Esophagus squamous epithelium (tissue), 5 donors: ENCODE data around the gene MRPL24. TPM values are rescaled to one million over a fixed set of nuclear protein-coding genes. Genes with fewer than 3 reads are reported as not detected.
A peak's percentile ranks its signal among the peaks of the same experiment; 100 is the strongest.

ENCODE experiments used
- DNase-seq: peaks from one replicate; lab custom pipeline; 2025; lab: John Stamatoyannopoulos, UW
- H3K27ac ChIP-seq, 4 donors: fragments of 200-600 bp; sonication (generic); one replicate each; pipeline ENCODE4 v1.5.1; 2016 to 2019; ENCODE audit warnings: mild to moderate bottlenecking in 1 of 4
- H3K27me3 ChIP-seq, 4 donors: fragments of 200-600 bp; sonication (generic); 1 replicate in 3 of 4; 2 replicates in 1 of 4; pipeline versions ENCODE4 v1.5.1 to v1.6.0; 2017 to 2021; ENCODE audit warnings: antibody characterized with exemption in 1 of 4
- H3K36me3 ChIP-seq, 3 donors: fragments of 200-600 bp; sonication (generic); one replicate each; pipeline ENCODE4 v1.5.1; 2016 to 2019
- H3K4me1 ChIP-seq, 3 donors: fragments of 200-600 bp; sonication (generic); one replicate each; pipeline ENCODE4 v1.5.1; 2017 to 2019
- H3K4me3 ChIP-seq, 4 donors: fragments of 200-600 bp; sonication (generic); 1 replicate in 3 of 4; 2 replicates in 1 of 4; pipeline ENCODE4 v1.5.1; 2016 to 2019; ENCODE audit warnings: mild to moderate bottlenecking in 2 of 4, moderate library complexity in 1 of 4
- H3K9me3 ChIP-seq, 3 donors: fragments of 200-600 bp; sonication (generic); one replicate each; pipeline ENCODE4 v1.5.1; 2016 to 2019
- POLR2A ChIP-seq, 4 donors: fragments of 450-650 bp; IDR thresholded peaks; one replicate each; pipeline ENCODE4 v1.6.1; 2017; ENCODE audit warnings: antibody characterized with exemption in 4 of 4, mild to moderate bottlenecking in 4 of 4, moderate library complexity in 3 of 4
- WGBS, 2 donors: methylation state at CpG; one replicate each; pipeline ENCODE4 v1.1.5; 2018; 5-methylcytosine and 5-hydroxymethylcytosine counted together
- intact Hi-C: fragments of 100-400 bp; cut with DNase I; formaldehyde crosslinking; loops from one replicate; pipeline ENCODE4 v1.15.0; 2022
- total RNA-seq, 4 donors: library from RNA; depleted of rRNA; stranded (reverse); fragments of >200 nt; gene quantifications; one replicate each; pipeline ENCODE4 v1.1.0, GENCODE V29; 2016
- TF ChIP-seq, protein P1 (sequence below), 6 experiments: fragments of 450-650 bp in 4 of 6; fragments of 200-600 bp in 2 of 6; sonication (generic) in 2 of 6; IDR thresholded peaks; one replicate each; pipeline ENCODE4 v1.5.1; 2016 to 2019; ENCODE audit warnings: antibody characterized with exemption in 6 of 6, mild to moderate bottlenecking in 4 of 6, moderate library complexity in 4 of 6
- donor health status: DM: yes; HTN: yes; CAD: no.

MRPL24 gene
- total RNA-seq, 4 donors from 2014 or later, result 39.5 to 45.8 (median 42.3) TPM

DNA sequence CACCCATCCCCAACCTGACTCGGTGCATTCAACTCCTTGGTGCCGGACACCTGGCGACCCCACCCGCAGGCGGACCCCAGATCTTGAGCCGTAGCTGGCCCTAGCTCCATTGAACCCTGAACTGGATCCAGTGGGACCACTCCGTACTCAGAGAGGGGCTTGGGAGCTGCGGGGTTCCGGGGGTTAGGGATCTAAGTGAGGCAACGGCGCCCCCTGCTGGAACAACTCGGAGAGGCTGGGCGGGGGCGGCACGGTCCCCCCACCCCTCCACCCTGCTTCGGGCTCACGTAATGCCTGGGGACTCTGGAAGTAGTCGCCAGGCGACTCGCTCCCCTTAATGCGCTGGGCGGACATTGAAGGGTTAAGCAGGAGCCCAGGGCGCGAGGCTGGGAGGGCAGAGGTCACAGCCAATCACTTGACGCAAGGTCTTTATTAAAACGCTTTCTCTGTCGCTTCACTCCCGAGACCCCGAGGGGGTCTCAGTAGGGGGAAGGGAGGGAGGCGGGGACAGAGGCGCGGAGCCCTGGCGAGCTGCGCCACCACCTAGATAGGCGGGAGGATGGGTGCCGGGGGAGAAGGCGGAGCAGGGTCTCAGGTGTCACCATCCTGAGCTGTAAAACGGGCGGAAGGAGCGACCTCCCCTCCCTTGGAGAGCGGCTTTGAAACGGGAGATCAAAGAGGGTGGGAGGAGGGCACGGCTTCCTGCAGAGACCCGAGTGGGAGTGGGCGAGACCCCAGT lies 34.8 kb downstream of the MRPL24 start:
- H3K27ac ChIP-seq, result peak overlapping the region; percentile 53 to 84 (median 79)
- H3K27me3 ChIP-seq, result peaks cover 0 to 45% (median 0%) of the 10 kb centered on the region in 4 donors
- peaks cover 74 to 100% (median 76%) of the 10 kb centered on the region in 3 donors for H3K4me1 ChIP-seq
- intact Hi-C loops, result no loop called here
- TF ChIP-seq, protein P1, sequence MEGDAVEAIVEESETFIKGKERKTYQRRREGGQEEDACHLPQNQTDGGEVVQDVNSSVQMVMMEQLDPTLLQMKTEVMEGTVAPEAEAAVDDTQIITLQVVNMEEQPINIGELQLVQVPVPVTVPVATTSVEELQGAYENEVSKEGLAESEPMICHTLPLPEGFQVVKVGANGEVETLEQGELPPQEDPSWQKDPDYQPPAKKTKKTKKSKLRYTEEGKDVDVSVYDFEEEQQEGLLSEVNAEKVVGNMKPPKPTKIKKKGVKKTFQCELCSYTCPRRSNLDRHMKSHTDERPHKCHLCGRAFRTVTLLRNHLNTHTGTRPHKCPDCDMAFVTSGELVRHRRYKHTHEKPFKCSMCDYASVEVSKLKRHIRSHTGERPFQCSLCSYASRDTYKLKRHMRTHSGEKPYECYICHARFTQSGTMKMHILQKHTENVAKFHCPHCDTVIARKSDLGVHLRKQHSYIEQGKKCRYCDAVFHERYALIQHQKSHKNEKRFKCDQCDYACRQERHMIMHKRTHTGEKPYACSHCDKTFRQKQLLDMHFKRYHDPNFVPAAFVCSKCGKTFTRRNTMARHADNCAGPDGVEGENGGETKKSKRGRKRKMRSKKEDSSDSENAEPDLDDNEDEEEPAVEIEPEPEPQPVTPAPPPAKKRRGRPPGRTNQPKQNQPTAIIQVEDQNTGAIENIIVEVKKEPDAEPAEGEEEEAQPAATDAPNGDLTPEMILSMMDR (IDR thresholded peaks at IDR 0.05), result peak; percentile 69 to 91 (median 81)
- TF ChIP-seq POLR2A (IDR thresholded peaks at IDR 0.05), result no peak
- H3K4me3 ChIP-seq, result peak overlapping the region; percentile 37 to 67 (median 54)
- DNase-seq, result no peak
- no peaks in the 10 kb centered on the region for H3K9me3 ChIP-seq
- 0% methylated on average over 14 to 21 of the region's 45 CpGs for WGBS, 2 donors
- H3K36me3 ChIP-seq, result peaks cover 0 to 4% (median 0%) of the 10 kb centered on the region in 3 donors

DNA sequence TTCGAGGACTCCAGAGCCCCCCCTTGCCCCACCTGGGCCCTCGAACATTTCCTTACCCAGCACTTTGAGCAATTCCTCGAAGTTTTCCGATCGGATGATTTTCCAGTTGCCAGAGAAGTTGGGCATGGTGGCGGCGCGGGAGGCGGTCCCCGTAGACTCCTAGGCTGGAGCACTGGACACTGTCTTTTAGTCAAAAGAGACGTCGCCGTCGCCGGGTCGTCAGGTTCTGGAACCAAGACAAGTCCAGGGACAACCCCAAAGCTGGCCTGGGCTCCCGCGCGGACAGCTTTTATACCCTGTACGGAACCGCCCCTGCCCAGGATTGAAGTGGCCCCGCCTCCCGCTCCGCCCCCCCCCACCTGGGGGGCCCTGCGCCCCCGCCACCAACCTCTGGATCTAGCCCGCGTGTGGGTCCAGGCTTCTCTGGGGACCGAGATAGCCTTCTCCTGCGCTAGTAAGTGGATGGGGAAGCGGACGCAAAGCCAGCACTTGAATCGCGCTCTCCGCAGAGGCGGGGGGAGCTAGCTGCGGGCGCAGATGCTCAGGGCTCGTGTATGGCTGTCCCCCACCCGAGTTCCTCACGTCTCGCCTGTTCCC lies 35.5 kb downstream of the MRPL24 start, which contains the start of gene CRABP2:
Gene CRABP2, minus strand, starts transcription at position 263 of the 597 bp plus-strand sequence. Its CDS starts 137 bp downstream, at position 126.
- Histone ChIP-seq H3K9me3 (no peaks in the 10 kb centered on the region), H3K27ac (peak within 1 kb of the TSS; percentile 53 to 84 (median 79)), H3K36me3 (peaks cover 0 to 11% (median 0%) of the 10 kb centered on the region in 3 donors), H3K4me1 (peaks cover 67 to 100% (median 69%) of the 10 kb centered on the region in 3 donors), H3K4me3 (peak within 1 kb of the TSS; percentile 37 to 67 (median 54)), H3K27me3 (peaks cover 0 to 51% (median 0%) of the 10 kb centered on the region in 4 donors)
- TF ChIP-seq, protein P1 (IDR thresholded peaks at IDR 0.05), result no peak
- TF ChIP-seq POLR2A (IDR thresholded peaks at IDR 0.05), result no peak
- DNase-seq, result no peak
- 0% methylated on average over 1 to 7 of the region's 42 CpGs for WGBS, 2 donors
- intact Hi-C loops, result no loop called here

DNA sequence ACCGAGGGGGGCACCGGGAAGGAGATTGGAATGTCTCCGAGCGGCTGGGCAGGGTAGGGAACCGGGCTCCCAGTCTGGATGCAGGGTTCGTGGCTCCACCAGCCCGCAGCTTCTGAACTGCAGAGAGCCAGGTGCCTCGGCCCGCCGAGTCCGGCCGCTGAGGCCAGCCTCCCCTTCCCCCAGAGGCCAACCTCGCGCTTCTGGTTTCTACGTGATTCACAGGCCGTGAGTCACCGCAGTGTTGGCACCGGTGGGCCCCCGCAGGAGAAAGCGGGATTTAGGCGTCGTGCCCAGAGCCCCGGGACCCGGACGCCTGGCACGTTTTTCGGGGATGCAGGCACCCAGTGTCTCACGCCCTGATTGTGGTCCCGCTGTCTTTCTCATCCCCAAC lies 36.0 kb downstream of the MRPL24 start:
- H3K4me3 ChIP-seq, result peak overlapping the region; percentile 37 to 67 (median 54)
- peaks cover 0 to 15% (median 3%) of the 10 kb centered on the region in 3 donors for H3K36me3 ChIP-seq
- TF ChIP-seq POLR2A (IDR thresholded peaks at IDR 0.05), result no peak
- TF ChIP-seq, protein P1 (IDR thresholded peaks at IDR 0.05), result peak in 1 of 6 experiments; percentile 4
- no peaks in the 10 kb centered on the region for H3K9me3 ChIP-seq
- peaks cover 0 to 53% (median 0%) of the 10 kb centered on the region in 4 donors for H3K27me3 ChIP-seq
- H3K4me1 ChIP-seq, result peaks cover 62 to 95% (median 64%) of the 10 kb centered on the region in 3 donors
- intact Hi-C loops, result no loop called here
- DNase-seq, result no peak
- H3K27ac ChIP-seq, result peak overlapping the region; percentile 53 to 84 (median 79)
- 3% methylated on average over 5 to 18 of the region's 29 CpGs for WGBS, 2 donors

DNA sequence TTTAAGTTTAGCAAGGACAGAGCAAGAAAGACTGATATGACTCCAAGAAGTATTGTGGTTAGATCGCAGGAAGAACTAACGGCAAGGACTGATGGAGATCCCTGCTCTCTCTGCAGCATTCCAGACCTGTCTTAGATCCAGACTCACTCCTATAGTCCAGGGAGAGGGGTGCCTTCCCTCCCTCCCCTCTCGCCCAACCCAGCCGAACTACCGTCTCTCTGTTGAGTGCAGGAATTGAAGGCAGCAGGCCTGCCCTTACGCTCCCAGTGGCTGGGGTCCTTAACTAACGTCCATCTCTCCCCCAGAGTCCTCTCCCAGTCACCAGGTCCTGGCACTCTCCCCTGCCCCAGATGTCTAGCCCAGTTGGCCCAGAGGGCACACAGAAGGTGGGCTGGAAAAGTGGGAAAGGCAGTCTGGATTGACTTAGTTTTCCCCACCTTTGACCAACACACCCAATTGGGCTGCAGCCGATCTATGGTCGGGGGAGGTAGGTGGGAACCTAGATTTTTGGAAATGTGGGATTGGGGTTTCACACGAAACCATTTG lies 36.6 kb downstream of the MRPL24 start:
- no peak for TF ChIP-seq POLR2A (IDR thresholded peaks at IDR 0.05)
- TF ChIP-seq, protein P1 (IDR thresholded peaks at IDR 0.05), result no peak
- WGBS, 2 donors, result 23 to 31% methylated on average over 5 to 7 of the region's 10 CpGs
- H3K4me1 ChIP-seq, result peaks cover 55 to 88% (median 57%) of the 10 kb centered on the region in 3 donors
- intact Hi-C loops, result no loop called here
- no peak for DNase-seq
- H3K27me3 ChIP-seq, result peaks cover 0 to 53% (median 0%) of the 10 kb centered on the region in 4 donors
- no peaks in the 10 kb centered on the region for H3K9me3 ChIP-seq
- peak overlapping the region; percentile 17 to 84 (median 64) for H3K27ac ChIP-seq
- H3K4me3 ChIP-seq, result peak overlapping the region; percentile 37 to 67 (median 54)
- H3K36me3 ChIP-seq, result peaks cover 0 to 22% (median 7%) of the 10 kb centered on the region in 3 donors
